ENCODE results near the gene RNF214.

The RNF214 gene

DNA sequence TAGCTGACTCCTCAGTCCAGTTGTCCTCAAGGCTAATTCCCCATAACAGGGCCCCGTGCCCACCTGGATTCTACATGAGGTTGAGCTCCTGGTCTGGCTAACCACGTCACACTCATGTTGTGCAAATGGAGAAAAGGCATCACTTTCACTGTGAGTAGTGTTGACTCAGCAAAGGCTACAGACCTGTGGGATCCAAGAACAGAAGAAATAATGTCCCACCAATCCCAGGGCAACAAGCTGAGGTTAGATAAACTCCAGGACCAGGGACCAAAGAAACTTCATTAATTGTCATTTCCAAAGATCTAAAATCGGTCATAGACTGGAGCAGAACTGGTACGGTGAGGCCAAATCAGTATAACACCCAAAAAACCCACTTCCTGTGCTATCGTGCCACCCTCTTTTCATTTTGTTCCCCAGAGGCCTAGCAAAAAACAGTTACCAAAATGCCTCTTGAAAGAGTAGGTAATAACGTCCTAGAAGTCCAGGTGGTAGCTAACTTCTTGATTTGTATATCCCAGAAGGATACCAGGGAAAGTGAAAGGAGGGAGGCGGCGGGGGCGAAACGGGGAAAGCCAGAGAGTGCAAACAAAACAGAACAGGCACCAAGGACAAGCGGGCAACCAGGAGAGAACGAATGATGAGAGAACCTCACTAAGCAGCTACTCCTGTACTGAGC is 2.0 kb upstream of the RNF214 start:
- H3K9me3 ChIP-seq (ENCODE audit: insufficient read depth, low read length) = no peaks in the 10 kb centered on the region
- H3K79me2 ChIP-seq (ENCODE audit: low read length) = peaks cover 44% of the 10 kb centered on the region
- peaks cover 26% of the 10 kb centered on the region for H3K4me1 ChIP-seq (ENCODE audit: low read length)
- H3K27me3 ChIP-seq (ENCODE audit: low read depth, low read length) = no peaks in the 10 kb centered on the region
- H3K27ac ChIP-seq (ENCODE audit: low read length) = peak overlapping the region; percentile 76
- H3K4me2 ChIP-seq (ENCODE audit: low read length) = peak overlapping the region; percentile 94
- H3K9ac ChIP-seq (ENCODE audit: low read length) = peak overlapping the region; percentile 70
- no peak for TF ChIP-seq EZH2phosphoT487 (IDR thresholded peaks at IDR 0.05; ENCODE audit: low read depth)
- TF ChIP-seq, protein P1, sequence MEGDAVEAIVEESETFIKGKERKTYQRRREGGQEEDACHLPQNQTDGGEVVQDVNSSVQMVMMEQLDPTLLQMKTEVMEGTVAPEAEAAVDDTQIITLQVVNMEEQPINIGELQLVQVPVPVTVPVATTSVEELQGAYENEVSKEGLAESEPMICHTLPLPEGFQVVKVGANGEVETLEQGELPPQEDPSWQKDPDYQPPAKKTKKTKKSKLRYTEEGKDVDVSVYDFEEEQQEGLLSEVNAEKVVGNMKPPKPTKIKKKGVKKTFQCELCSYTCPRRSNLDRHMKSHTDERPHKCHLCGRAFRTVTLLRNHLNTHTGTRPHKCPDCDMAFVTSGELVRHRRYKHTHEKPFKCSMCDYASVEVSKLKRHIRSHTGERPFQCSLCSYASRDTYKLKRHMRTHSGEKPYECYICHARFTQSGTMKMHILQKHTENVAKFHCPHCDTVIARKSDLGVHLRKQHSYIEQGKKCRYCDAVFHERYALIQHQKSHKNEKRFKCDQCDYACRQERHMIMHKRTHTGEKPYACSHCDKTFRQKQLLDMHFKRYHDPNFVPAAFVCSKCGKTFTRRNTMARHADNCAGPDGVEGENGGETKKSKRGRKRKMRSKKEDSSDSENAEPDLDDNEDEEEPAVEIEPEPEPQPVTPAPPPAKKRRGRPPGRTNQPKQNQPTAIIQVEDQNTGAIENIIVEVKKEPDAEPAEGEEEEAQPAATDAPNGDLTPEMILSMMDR (IDR thresholded peaks at IDR 0.05; ENCODE audit: low read depth, low read length) = no peak
- 0 out of 2 replicates have a peak overlapping the region, but pooled peaks have one; percentile 22 for H2AFZ ChIP-seq (ENCODE audit: low read depth, low read length)
- H3K36me3 ChIP-seq (replicated peaks; ENCODE audit: low read depth, low read length) = peaks cover 26% of the 10 kb centered on the region
- H4K20me1 ChIP-seq (ENCODE audit: insufficient read depth, low read length) = no peaks in the 10 kb centered on the region
- peak overlapping the region; percentile 97 for H3K4me3 ChIP-seq (ENCODE audit: low read length)

DNA sequence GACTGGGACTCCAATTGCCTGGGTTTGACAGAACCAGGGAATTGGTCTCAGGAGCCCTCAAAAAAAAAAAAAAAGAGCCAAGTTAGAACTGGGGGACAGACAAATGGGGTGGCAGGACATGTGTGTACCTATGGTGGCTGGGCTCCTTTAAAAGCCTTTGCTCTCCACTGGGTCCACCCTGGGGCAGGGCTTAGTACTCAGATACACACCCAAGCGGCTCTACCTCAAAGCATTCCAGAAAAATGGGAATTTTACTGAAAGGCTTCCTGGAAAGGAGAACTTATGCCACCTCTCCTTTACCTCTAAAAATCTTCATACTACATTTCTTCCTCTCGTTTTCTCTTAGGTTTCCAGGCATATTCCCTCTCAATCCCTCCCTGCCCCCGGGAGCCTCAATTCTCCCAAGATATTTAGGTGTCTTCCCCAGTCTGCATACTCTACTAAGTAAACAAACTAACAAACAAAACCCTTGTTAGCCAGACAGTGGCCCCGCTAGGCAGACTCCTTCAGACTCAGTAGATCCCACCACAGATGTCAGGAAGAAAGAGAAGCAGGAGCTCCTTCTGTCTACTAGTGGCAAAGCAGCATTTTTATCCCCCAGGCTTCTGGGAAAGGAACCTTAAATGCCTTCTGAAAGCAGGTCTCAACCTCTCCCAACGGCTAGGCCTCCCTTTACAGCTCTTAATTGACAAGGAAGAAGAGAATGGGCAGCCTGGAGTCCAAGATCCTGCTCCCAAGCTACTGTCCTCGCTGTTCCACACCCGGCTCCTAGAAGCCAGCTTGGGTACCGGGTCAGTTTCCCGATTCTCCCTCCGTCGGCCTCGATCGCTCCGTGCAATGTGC is 1.3 kb upstream of the RNF214 start:
- peak overlapping the region; percentile 76 for H3K27ac ChIP-seq (ENCODE audit: low read length)
- peaks cover 44% of the 10 kb centered on the region for H3K79me2 ChIP-seq (ENCODE audit: low read length)

DNA sequence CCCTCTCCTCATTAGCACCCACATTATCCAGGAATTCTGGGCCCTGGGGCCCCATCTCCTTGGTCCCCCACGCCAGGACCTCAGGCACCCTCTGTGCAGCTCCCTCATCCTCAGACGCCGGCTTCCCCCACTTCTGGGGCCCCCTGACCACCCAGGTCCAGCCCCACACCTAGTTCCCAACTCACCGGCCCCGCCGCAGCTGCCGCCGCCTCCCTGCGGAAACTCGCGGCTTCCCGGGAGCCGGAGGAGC is 704 bp upstream of the RNF214 start, which contains the start of gene PCSK7:
Gene PCSK7 (minus strand): TSS at position 232 of the 250 bp plus-strand sequence. CDS start 2,229 bp downstream, outside the sequence.
- H2AFZ ChIP-seq (ENCODE audit: low read depth, low read length) = peak within 1 kb of the TSS; percentile 77; the same call in 1 of the 2 replicates
- H3K9ac ChIP-seq (ENCODE audit: low read length) = peak within 1 kb of the TSS; percentile 78
- peak within 1 kb of the TSS; percentile 94 for H3K4me2 ChIP-seq (ENCODE audit: low read length)
- peaks cover 26% of the 10 kb centered on the region for H3K4me1 ChIP-seq (ENCODE audit: low read length)
- H3K9me3 ChIP-seq (ENCODE audit: insufficient read depth, low read length) = no peaks in the 10 kb centered on the region
- peaks cover 21% of the 10 kb centered on the region for H3K36me3 ChIP-seq (replicated peaks; ENCODE audit: low read depth, low read length)
- peaks cover 44% of the 10 kb centered on the region for H3K79me2 ChIP-seq (ENCODE audit: low read length)
- no peak for TF ChIP-seq EZH2phosphoT487 (IDR thresholded peaks at IDR 0.05; ENCODE audit: low read depth)
- H3K27me3 ChIP-seq (ENCODE audit: low read depth, low read length) = no peaks in the 10 kb centered on the region
- peak within 1 kb of the TSS; percentile 97 for H3K4me3 ChIP-seq (ENCODE audit: low read length)
- H3K27ac ChIP-seq (ENCODE audit: low read length) = peak within 1 kb of the TSS; percentile 76
- no peaks in the 10 kb centered on the region for H4K20me1 ChIP-seq (ENCODE audit: insufficient read depth, low read length)

More for the DNA sequence above, 1.3 kb upstream of the RNF214 start:
- H3K27me3 ChIP-seq (ENCODE audit: low read depth, low read length) = no peaks in the 10 kb centered on the region
- peak overlapping the region; percentile 94 for H3K4me2 ChIP-seq (ENCODE audit: low read length)
- peak overlapping the region; percentile 70 for H3K9ac ChIP-seq (ENCODE audit: low read length)
- peaks cover 21% of the 10 kb centered on the region for H3K36me3 ChIP-seq (replicated peaks; ENCODE audit: low read depth, low read length)
- H3K4me3 ChIP-seq (ENCODE audit: low read length) = peak overlapping the region; percentile 97
- no peak for TF ChIP-seq EZH2phosphoT487 (IDR thresholded peaks at IDR 0.05; ENCODE audit: low read depth)
- TF ChIP-seq, protein P1 (IDR thresholded peaks at IDR 0.05; ENCODE audit: low read depth, low read length) = no peak
- 0 out of 2 replicates have a peak overlapping the region, but pooled peaks have one; percentile 22 for H2AFZ ChIP-seq (ENCODE audit: low read depth, low read length)
- no peaks in the 10 kb centered on the region for H4K20me1 ChIP-seq (ENCODE audit: insufficient read depth, low read length)
- no peaks in the 10 kb centered on the region for H3K9me3 ChIP-seq (ENCODE audit: insufficient read depth, low read length)
- H3K4me1 ChIP-seq (ENCODE audit: low read length) = peaks cover 26% of the 10 kb centered on the region

DNA sequence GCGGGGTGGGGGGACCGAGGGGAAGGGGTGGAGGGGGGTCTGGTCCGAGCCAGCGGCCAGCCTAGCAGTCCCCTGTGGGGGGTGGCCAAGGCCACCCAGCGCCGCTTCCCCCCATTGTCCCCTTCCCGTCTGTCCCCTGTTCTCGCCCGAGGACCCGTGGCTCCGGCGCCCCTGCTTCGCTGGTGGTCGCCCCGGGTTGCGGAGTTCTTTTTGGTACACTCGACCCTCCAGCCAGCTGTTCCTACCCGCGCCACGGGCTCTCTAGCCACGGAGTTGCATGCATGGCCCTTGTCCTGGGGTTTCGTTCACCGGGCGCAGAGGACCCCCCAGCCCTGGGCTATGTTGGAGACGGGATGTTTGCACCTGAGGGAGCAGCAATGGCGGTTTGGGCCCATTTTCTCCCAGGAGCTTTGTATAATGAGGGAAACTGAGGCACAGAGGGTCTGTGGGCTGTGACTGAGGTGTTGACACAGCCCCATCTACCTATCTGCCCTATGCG is 489 bp downstream of the RNF214 start:
- Histone ChIP-seq H3K4me1 (ENCODE audit: low read length) (peaks cover 26% of the 10 kb centered on the region), H3K9me3 (ENCODE audit: insufficient read depth, low read length) (no peaks in the 10 kb centered on the region), H3K27ac (ENCODE audit: low read length) (no peak overlapping the region), H3K36me3 (replicated peaks; ENCODE audit: low read depth, low read length) (peaks cover 20% of the 10 kb centered on the region), H2AFZ (ENCODE audit: low read depth, low read length) (no peak overlapping the region), H3K4me3 (ENCODE audit: low read length) (peak overlapping the region; percentile 97), H3K79me2 (ENCODE audit: low read length) (peaks cover 44% of the 10 kb centered on the region), H3K27me3 (ENCODE audit: low read depth, low read length) (no peaks in the 10 kb centered on the region), H3K4me2 (ENCODE audit: low read length) (peak overlapping the region; percentile 87), H4K20me1 (ENCODE audit: insufficient read depth, low read length) (no peaks in the 10 kb centered on the region), H3K9ac (ENCODE audit: low read length) (peak overlapping the region; percentile 78)
- TF ChIP-seq, protein P1 (IDR thresholded peaks at IDR 0.05; ENCODE audit: low read depth, low read length) = no peak
- no peak for TF ChIP-seq EZH2phosphoT487 (IDR thresholded peaks at IDR 0.05; ENCODE audit: low read depth)
